Measurements from ENCODE around the gene SNAP25.

The SNAP25 gene

DNA sequence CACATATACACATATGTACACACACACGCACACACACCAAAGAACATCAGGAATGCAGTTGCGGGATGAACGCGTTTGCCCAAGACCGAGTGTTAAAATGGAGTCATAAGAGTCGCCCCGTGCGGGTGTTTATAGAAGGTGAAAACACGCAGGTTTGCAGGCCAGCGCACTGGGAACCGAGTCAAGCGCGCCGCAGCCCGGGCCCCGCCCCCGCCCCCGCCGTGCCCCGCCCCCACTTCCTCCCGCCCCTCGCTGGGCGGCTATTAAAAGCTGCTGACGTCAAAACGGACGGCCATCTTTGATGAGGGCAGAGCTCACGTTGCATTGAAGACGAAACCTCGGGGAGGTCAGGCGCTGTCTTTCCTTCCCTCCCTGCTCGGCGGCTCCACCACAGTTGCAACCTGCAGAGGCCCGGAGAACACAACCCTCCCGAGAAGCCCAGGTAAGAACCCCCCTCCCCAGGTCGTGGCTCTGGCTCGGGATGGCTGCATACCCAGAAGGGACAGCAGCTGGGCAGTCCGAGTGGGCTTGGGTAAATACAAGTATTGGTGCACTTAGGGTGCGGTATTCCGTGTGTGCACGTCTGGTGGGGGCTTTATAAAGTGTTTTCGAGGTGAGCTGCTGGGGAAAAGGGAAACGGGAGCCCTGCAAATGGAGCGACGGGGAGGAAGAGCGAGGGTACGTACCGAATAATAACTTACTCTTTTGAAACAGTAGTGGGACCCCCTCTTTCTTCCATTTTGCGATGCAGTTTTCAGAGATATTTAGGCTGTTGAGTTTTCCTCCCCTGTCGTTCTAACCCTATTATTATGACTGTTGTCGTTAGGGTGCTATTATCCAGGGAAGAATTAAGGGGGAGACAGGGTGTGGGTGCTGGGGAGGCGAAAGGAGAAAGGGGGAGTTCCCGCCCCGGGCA lies at the start of gene SNAP25:
TSS of gene SNAP25 (plus strand) at position 295 of the 916 bp plus-strand sequence. CDS start 56,662 bp downstream, outside the sequence.
- peak; percentile 60 for DNase-seq (ENCODE audit: low read depth)

GRCh38 chr20:10169752-10170151 lies 48.9 kb upstream of the SNAP25 start:
- H3K4me3 ChIP-seq (ENCODE audit: low read depth, low read length) = no peak overlapping the region
- DNase-seq (ENCODE audit: low read depth) = no peak

More for the DNA sequence above, at the start of gene SNAP25:
- H3K4me3 ChIP-seq (ENCODE audit: low read depth, low read length) = peak within 1 kb of the TSS; percentile 55

- no peak overlapping the region for H3K4me3 ChIP-seq (ENCODE audit: low read depth, low read length)
- DNase-seq (ENCODE audit: low read depth) = no peak
Observed at GRCh38 chr20:10170261-10170660, 48.4 kb upstream of the SNAP25 start.

DNA sequence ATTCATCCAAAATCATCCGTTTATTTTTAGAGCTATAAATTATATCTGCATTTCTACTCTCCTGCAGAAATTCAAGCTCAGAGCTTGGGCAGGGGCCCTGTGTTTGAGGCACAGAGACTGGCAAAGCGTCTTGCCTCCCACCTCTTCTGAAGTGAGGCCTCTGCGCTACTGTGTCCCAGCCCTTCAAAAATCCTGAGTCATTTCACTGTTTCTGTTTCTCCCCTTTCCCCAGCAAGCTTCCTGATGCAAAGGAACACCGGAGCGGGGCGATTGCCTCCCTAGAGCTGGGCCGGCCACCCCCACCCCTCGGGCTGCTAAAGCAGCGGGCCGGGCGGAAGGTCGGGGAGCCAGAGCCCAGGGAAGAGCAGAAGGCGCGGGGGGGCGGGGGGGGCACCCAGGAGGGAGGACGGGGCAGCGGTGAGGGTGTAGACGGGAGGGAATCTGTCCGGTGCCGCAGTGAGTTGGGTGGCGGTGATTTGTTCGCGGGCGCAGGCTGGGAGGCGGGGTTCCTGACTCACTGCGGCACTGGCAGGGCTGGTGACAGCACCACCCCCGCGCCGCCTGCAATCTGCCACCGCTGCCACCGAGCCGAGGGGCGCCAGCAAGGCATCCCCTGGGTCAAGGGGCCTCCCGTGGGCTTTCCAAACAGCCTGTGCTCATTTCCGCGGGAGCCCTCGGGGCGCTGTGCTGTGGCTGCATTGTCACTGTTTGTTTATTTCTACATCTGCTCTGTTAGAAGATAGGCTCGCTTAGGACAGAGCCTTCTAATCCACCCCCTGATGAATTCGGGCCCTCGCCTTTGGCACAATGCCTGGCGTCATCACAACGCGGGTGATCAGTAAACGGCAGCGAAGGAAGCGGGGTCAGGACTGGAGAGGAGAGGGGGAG lies 46.5 kb upstream of the SNAP25 start:
- peak; percentile 13 for DNase-seq (ENCODE audit: low read depth)

GRCh38 chr20:10172998-10173655 lies 45.5 kb upstream of the SNAP25 start:
- DNase-seq (ENCODE audit: low read depth) = no peak
- H3K4me3 ChIP-seq (ENCODE audit: low read depth, low read length) = no peak overlapping the region

More for the DNA sequence above, 46.5 kb upstream of the SNAP25 start:
- peak overlapping the region; percentile 39 for H3K4me3 ChIP-seq (ENCODE audit: low read depth, low read length)

DNA sequence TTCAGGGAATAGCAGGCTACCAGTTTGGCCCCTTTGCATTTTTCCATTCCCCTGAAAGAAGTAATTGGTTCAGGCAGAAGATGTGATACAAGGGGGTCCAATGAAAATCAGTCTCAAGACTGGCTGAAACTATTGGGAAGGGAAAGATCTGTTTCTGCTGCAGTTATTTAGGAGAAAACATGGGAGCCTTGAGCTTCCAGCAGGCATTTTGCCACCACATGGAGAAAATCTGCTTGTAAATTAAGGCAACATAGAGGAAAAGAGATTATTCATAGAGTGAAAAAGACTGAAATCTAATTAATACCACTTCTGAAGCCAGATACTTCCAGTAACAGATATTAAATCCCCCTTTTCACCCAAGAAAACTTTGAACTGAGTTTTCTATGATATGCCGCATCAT lies 44.2 kb upstream of the SNAP25 start:
- H3K4me3 ChIP-seq (ENCODE audit: low read depth, low read length) = no peak overlapping the region
- no peak for DNase-seq (ENCODE audit: low read depth)

- no peak overlapping the region for H3K4me3 ChIP-seq (ENCODE audit: low read depth, low read length)
- DNase-seq (ENCODE audit: low read depth) = no peak
Observed at GRCh38 chr20:10177326-10177725, 41.3 kb upstream of the SNAP25 start.

GRCh38 chr20:10178091-10178490 lies 40.5 kb upstream of the SNAP25 start:
- DNase-seq (ENCODE audit: low read depth) = no peak
- no peak overlapping the region for H3K4me3 ChIP-seq (ENCODE audit: low read depth, low read length)

DNA sequence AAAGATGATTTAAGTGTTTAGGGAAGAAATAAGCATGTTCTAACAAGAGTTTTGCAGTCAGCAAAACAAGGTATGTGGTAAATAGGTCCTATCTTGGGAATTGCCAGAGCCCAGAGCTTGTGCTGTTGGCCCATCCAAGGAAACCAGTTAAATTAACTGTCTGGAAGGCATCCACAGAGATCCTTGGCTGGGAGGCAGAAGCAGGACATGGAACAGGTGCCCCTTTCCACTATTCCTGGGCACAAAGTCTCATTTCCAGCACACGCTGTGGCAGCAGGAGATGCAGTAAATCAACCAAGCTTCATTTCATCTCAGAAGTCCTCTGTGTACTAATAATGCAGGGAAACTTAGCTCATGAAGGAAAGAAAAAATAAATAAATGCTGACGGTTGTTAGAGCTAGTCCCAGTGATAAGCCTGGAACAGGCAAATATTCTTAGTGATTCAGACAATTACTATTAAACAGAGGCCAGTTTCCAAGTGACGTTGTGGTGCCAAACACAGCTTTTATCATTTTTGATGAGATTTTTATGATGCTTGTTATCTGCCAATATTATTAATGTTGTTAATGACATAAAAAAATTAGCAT lies 39.8 kb upstream of the SNAP25 start:
- H3K4me3 ChIP-seq (ENCODE audit: low read depth, low read length) = no peak overlapping the region
- no peak for DNase-seq (ENCODE audit: low read depth)

DNA sequence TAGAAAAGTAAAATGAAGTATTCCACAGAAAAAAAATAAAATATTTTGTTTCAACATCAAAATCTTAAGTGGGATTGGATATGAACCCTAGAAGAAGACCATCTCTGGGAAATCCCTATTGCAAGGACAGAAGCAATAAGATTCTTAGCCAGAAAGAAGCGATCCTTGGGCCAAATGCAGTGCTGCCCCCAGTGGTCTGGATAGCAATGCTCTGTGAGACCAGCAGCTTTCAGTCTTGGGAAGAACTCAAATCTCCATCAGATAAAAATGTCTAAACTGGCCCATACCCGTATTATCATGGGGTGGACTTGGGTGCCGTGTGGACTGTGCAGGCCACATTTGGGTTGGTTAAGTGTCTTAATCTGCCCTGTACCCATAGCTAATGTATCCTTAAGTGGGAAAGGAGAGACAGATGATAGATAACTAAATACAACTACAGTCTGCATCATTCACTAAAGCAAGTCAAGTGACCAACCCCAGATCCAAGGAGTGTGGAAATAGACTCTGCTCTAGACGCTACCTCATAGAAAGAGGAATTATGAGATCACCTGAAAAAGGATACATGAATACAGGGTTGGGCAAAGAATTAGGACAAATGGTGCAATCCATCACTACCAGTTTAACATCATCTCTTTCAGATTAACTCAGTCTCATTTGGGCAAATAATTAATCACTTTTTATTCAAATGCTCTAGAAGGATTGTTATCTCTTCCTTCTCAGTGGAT lies 38.9 kb upstream of the SNAP25 start:
- H3K4me3 ChIP-seq (ENCODE audit: low read depth, low read length) = no peak overlapping the region
- DNase-seq (ENCODE audit: low read depth) = no peak

GRCh38 chr20:10180651-10181235 lies 37.9 kb upstream of the SNAP25 start:
- no peak overlapping the region for H3K4me3 ChIP-seq (ENCODE audit: low read depth, low read length)
- no peak for DNase-seq (ENCODE audit: low read depth)

- no peak overlapping the region for H3K4me3 ChIP-seq (ENCODE audit: low read depth, low read length)
- DNase-seq (ENCODE audit: low read depth) = peak; percentile 5
Observed at GRCh38 chr20:10185741-10186558, 32.7 kb upstream of the SNAP25 start.

- DNase-seq (ENCODE audit: low read depth) = no peak
- no peak overlapping the region for H3K4me3 ChIP-seq (ENCODE audit: low read depth, low read length)
Observed at GRCh38 chr20:10190456-10190855, 28.2 kb upstream of the SNAP25 start.

DNA sequence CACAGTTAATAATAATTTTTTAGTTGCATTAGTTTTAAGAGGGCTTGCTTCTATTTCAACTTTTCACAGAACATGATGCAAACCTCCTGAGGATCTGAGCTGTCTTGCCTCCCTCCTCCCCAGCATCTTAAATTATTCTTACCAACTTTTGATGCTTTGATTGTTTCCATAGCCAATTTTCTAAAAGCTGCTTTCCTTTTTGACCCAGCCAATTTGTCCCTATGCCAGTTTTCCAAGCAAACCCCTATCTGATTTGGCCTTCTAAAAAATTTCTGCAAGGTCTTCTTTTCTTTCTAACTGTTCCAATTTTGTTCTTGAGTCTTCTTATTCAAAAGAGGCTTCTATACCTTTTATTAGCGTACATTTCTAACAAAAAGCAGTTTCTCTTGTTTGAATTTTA lies 26.5 kb upstream of the SNAP25 start:
- no peak overlapping the region for H3K4me3 ChIP-seq (ENCODE audit: low read depth, low read length)
- DNase-seq (ENCODE audit: low read depth) = no peak

- H3K4me3 ChIP-seq (ENCODE audit: low read depth, low read length) = no peak overlapping the region
- no peak for DNase-seq (ENCODE audit: low read depth)
Observed at GRCh38 chr20:10194166-10194565, 24.5 kb upstream of the SNAP25 start.

GRCh38 chr20:10200330-10200729 lies 18.3 kb upstream of the SNAP25 start:
- no peak for DNase-seq (ENCODE audit: low read depth)
- no peak overlapping the region for H3K4me3 ChIP-seq (ENCODE audit: low read depth, low read length)

- no peak overlapping the region for H3K4me3 ChIP-seq (ENCODE audit: low read depth, low read length)
- no peak for DNase-seq (ENCODE audit: low read depth)
Observed at GRCh38 chr20:10201321-10201870, 17.2 kb upstream of the SNAP25 start.

All from skeletal muscle cell (primary cell).